Subcutaneous abdominal adipose tissue (tissue), 5 donors: ENCODE results near the gene GALNT6.

Experiments used
- H3K27ac ChIP-seq: one replicate; pipeline ENCODE4 v1.7.0; 2013; ENCODE audit warnings: low read depth, mild to moderate bottlenecking, inconsistent platforms, low read length, moderate library complexity
- H3K27me3 ChIP-seq, 5 donors: one replicate each; pipeline ENCODE4 v1.7.0; 2013; ENCODE audit warnings: low read length in 5 of 5, inconsistent platforms in 1 of 5; ENCODE audit not compliant: control insufficient read depth in 5 of 5, insufficient read depth in 4 of 5
- H3K36me3 ChIP-seq, 5 donors: one replicate each; pipeline ENCODE4 v1.7.0; 2013; ENCODE audit warnings: low read length in 5 of 5; ENCODE audit not compliant: control insufficient read depth in 5 of 5, insufficient read depth in 5 of 5
- H3K4me1 ChIP-seq, 5 donors: one replicate each; pipeline ENCODE4 v1.7.0; 2013; ENCODE audit warnings: low read length in 5 of 5, mild to moderate bottlenecking in 3 of 5, moderate library complexity in 1 of 5; ENCODE audit not compliant: control insufficient read depth in 5 of 5, insufficient read depth in 5 of 5
- H3K4me3 ChIP-seq, 5 donors: one replicate each; pipeline ENCODE4 v1.7.0; 2013; ENCODE audit warnings: low read length in 5 of 5, low read depth in 1 of 5
- H3K9ac ChIP-seq, 5 donors: one replicate each; pipeline ENCODE4 v1.7.0; 2013; ENCODE audit warnings: low read length in 5 of 5, mild to moderate bottlenecking in 4 of 5, moderate library complexity in 3 of 5
- H3K9me3 ChIP-seq, 5 donors: one replicate each; pipeline ENCODE4 v1.7.0; 2013; ENCODE audit warnings: low read length in 5 of 5; ENCODE audit not compliant: control insufficient read depth in 5 of 5
- donor health status: healthy.
- donor health status: healthy.
- donor health status: healthy.
- donor health status: healthy.
- donor health status: healthy.

GALNT6 gene

DNA sequence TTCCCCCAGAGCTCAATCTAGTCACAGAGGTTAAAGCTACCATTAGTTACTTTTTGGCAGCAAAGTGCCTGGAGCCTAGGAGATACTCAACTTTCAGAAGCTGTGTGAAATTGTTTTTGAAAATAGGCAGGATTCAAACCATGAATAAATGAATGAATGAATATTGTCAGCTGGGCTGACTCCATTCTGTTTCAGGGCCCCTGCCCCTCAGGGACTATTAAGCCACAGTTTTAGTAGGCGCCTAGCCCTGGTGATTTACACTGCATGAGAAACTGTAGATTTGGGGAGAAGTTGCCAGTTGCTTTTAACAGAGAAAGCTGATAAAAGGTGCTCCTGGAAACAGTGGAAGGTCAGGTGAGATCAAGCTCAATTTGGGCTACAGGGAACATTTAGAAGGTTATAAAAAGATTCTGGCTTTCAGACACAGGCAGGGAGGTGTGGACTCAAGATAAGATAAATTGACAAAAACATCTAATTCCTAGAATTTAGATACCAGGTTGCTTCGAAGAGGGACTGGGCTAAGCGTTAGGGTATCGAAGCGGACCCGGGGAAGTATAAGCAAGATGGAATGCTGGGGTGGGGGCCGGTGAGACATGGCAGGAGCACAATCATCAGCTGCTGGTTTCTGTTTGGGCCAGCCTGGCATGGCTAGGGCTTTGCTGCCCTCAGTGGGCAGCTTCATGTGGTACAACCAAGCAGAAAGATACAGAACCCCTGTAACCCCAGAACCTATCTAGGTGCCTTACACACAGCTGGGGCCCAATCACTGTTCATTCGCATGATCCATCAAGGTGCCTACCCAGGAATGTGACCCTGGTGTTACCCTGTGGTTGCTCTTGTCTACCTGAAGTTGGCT lies 29.8 kb downstream of the GALNT6 start:
- Histone ChIP-seq H3K4me3 (no peak overlapping the region), H3K36me3 (peaks cover 0 to 17% (median 0%) of the 10 kb centered on the region in 5 donors), H3K4me1 (no peaks in the 10 kb centered on the region), H3K27me3 (no peaks in the 10 kb centered on the region), H3K9me3 (no peaks in the 10 kb centered on the region), H3K27ac (no peak overlapping the region), H3K9ac (no peak overlapping the region)

DNA sequence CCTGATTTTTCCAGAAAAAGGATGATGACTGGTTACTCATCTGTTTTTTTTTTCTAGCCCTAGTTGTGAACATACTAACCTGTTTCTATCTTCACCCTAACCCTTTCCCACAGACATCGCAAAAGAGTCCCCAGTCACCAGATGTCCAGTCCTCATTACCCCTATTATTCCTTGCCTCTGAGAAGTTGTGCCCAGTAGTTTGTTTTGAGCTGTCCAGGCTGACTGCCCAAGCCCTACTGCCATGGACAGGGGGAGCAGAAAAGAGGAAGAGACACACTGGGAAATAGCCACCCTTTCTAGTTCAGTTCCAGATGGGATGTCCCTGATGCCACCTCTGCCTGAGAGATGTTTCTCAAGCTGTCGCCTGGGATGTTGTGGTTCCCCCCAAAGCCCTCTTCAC lies 30.9 kb downstream of the GALNT6 start:
- Histone ChIP-seq H3K36me3 (peaks cover 0 to 17% (median 0%) of the 10 kb centered on the region in 5 donors), H3K4me1 (no peaks in the 10 kb centered on the region)

DNA sequence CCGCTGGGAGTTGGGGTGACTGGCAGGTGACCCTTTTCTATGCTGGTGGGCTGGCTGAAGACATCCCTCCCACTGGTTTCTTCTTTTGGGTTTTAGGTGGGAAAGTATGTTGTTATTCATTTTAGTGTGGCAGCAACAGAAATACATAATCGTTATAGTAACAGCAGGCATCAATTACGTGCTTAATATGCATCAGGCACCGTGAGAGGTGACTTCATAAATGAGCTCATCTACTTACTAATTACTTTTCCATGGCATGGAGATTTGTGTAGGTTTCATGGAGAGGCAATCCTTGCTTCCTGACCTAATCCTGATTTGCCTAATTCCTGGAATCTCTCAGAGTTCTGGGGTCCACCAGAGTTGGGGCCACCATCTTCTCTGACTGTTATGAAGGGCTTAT lies 31.4 kb downstream of the GALNT6 start:
- Histone ChIP-seq H3K4me1 (no peaks in the 10 kb centered on the region), H3K27me3 (no peaks in the 10 kb centered on the region), H3K9me3 (no peaks in the 10 kb centered on the region), H3K27ac (no peak overlapping the region), H3K36me3 (peaks cover 0 to 17% (median 0%) of the 10 kb centered on the region in 5 donors), H3K4me3 (no peak overlapping the region), H3K9ac (no peak overlapping the region)

More for the DNA sequence above, 30.9 kb downstream of the GALNT6 start:
- no peak overlapping the region for H3K9ac ChIP-seq
- no peak overlapping the region for H3K27ac ChIP-seq
- H3K4me3 ChIP-seq = no peak overlapping the region
- no peaks in the 10 kb centered on the region for H3K9me3 ChIP-seq
- no peaks in the 10 kb centered on the region for H3K27me3 ChIP-seq

DNA sequence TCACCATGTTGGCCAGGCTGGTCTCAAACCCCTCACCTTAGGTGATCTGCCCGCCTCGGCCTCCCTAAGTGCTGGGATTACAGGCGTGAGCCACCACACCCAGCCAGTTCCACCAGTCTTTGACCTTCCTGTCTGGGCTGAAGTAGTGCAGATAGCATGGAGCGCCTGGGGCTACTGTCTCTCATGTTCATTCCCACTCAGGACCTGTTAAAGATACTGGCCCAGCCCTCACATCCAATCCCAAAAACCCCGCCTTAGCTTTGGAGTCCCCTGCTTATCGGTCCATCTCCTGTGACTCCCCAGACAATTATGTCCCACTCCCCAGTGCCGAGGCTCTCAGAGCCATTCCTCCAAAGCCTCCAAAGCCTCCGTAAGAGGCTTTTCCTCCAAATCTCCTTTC lies 32.7 kb downstream of the GALNT6 start:
- H3K9me3 ChIP-seq = no peaks in the 10 kb centered on the region
- H3K27me3 ChIP-seq = no peaks in the 10 kb centered on the region
- H3K9ac ChIP-seq = no peak overlapping the region
- no peak overlapping the region for H3K4me3 ChIP-seq
- peaks cover 0 to 15% (median 0%) of the 10 kb centered on the region in 5 donors for H3K36me3 ChIP-seq
- no peak overlapping the region for H3K27ac ChIP-seq
- H3K4me1 ChIP-seq = no peaks in the 10 kb centered on the region

DNA sequence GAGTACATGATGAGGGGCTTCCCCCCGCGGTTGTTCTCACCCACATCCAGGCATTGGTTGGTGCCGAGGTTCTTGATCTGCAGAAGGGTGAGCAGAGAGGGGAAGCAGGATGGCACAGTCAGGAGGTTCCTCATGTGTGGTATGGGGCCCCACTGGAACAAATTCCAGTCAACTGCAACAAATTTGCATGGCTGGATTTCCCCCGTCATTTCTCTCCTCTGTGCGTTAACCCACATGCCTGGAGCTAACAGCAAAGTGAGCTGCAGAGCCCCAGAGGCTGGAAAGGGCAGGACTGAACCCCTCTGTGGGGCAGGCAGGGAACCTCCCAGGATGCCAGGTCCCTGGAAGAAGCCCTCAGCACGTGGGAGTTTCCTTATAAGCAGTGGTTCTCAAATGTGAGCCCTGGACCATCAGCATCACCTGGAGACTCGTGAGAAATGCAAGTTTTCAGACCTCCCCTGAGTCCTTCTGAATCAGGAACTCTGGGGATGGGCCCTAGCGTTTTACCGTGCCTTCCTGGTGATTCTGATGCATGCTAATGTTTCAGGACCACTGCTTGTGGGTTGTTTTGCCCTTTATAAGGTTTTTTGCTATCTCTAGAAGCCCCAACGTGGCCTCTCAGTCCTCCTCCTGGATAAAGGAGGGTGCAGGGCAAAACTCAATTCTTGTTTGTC lies 33.7 kb downstream of the GALNT6 start:
- H3K27ac ChIP-seq = no peak overlapping the region
- H3K36me3 ChIP-seq = peaks cover 0 to 15% (median 0%) of the 10 kb centered on the region in 5 donors
- H3K27me3 ChIP-seq = no peaks in the 10 kb centered on the region
- H3K4me1 ChIP-seq = no peaks in the 10 kb centered on the region
- H3K4me3 ChIP-seq = no peak overlapping the region
- no peaks in the 10 kb centered on the region for H3K9me3 ChIP-seq
- no peak overlapping the region for H3K9ac ChIP-seq

DNA sequence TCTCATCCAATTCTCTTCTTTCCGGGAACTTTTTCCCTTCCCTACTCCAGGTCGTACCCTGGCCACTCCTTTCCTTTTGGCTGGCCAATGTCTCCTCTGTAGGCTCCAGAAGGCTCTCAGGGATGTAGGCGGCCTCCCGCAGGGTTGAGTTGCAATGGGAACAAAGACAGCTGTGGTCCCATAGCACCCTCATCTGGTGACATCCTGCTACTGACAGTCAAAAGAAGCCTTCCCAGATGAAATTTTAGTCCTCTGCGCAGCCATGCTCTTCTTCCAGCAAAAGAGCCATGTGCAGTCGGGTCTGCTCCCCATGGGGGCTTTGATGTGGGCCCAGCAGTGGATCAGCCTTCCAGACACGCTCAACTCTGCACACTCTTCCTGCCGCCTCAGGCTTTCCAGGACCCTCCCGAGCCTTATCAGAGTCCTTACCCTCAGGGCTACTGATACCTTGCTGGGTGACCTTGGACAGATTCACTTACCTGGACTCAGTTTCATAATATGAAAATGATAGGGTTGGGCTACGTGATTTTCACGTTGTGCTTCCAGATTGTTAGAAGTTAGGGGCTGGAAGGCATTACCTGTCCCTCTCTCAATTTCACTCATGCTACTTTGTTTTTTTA lies 39.2 kb downstream of the GALNT6 start:
- Histone ChIP-seq H3K36me3 (peaks cover 0 to 3% (median 0%) of the 10 kb centered on the region in 5 donors), H3K4me1 (no peaks in the 10 kb centered on the region), H3K27me3 (no peaks in the 10 kb centered on the region), H3K4me3 (no peak overlapping the region), H3K27ac (no peak overlapping the region), H3K9ac (no peak overlapping the region), H3K9me3 (no peaks in the 10 kb centered on the region)

DNA sequence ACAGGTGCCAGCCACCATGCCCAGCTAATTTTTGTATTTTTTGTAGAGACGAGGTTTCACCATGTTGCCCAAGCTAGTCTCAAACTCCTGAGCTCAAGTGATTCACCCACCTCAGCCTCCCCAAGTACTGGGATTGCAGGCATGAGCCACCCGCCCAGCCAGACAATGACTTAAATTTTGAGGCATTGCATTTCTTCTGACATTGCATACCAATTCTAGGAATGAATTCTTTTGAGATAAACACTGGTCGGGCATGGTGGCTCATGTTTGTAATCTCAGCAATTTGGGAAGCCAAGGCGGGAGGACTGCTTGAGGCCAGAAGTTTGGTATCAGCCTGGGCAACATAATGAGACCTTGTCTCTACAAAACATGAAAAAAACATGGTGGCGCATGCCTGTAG lies 42.2 kb downstream of the GALNT6 start:
- no peaks in the 10 kb centered on the region for H3K27me3 ChIP-seq

DNA sequence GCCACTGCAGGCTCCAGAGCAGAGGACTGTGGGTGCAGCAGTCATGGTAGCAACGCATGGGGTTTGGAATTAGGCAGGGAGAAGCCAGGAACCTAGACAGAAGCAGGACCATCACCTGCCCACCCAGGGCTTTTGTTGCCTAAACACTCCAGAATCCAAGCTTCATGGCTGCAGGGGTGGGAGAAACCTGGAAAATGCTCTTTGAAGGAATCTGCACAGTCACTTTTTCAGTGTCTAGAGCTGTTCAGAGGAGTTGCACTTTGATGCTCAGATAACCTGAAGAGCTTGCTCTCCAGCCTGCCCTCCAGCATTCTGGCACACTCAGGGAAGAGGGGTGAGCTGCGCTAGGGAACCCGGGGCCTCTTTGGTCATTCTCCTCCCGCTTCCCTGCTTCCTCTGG lies 43.1 kb downstream of the GALNT6 start:
- Histone ChIP-seq H3K36me3 (no peaks in the 10 kb centered on the region), H3K4me3 (no peak overlapping the region), H3K9ac (no peak overlapping the region), H3K9me3 (no peaks in the 10 kb centered on the region), H3K27me3 (no peaks in the 10 kb centered on the region), H3K27ac (no peak overlapping the region), H3K4me1 (no peaks in the 10 kb centered on the region)

More for the DNA sequence above, 42.2 kb downstream of the GALNT6 start:
- H3K4me1 ChIP-seq = no peaks in the 10 kb centered on the region
- H3K36me3 ChIP-seq = no peaks in the 10 kb centered on the region
- H3K4me3 ChIP-seq = no peak overlapping the region
- H3K9me3 ChIP-seq = no peaks in the 10 kb centered on the region
- no peak overlapping the region for H3K9ac ChIP-seq
- no peak overlapping the region for H3K27ac ChIP-seq

DNA sequence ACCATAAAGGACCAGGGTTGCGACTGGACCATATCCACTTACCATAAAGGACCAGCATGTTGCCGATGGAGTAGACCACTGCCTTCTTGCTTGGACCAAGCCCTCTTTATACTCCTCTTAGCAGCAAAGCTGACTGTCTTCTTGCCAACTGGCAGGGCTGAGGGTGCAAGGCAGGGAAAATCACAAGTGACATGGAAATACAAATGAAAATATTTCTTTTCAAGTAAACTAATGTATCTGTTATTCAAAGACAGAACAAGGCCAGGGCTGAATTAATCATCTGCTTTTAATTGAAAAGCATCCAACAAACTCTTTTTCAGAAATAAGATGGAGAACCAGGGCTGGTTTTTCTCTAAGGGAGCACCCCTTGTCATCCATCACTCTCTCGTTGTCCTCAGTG lies 44.6 kb downstream of the GALNT6 start, which contains the start of gene CELA1:
Gene CELA1 (minus strand): TSS at position 99 of the 400 bp plus-strand sequence. CDS start 41 bp downstream, at position 58.
- Histone ChIP-seq H3K4me1 (no peaks in the 10 kb centered on the region), H3K36me3 (no peaks in the 10 kb centered on the region), H3K27ac (no peak within 1 kb of the TSS), H3K27me3 (no peaks in the 10 kb centered on the region), H3K4me3 (no peak within 1 kb of the TSS), H3K9me3 (no peaks in the 10 kb centered on the region), H3K9ac (no peak within 1 kb of the TSS)

DNA sequence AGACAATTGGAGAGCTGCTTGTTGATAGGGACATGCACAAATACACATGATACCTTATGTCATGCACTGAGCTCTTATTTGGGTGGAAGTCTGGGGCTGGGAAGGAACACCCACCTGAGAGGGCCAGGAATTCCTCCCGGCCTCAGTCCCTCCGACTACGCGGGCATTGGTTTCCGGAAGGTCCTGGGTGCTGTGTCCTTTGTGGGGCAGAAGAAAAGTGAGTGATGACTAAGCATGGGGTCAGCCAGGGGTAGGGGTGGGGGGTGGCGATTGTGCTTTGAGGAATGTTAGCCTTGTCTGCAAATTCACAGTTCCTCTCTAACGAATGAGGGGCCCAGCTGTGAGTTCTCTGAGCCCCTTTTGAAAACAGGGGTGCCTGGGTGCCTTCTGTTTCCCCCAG lies 45.5 kb downstream of the GALNT6 start:
- H3K9ac ChIP-seq = no peak overlapping the region
- peaks cover 0 to 6% (median 4%) of the 10 kb centered on the region in 5 donors for H3K4me1 ChIP-seq
- H3K4me3 ChIP-seq = no peak overlapping the region
- no peaks in the 10 kb centered on the region for H3K36me3 ChIP-seq
- H3K27ac ChIP-seq = no peak overlapping the region
- H3K27me3 ChIP-seq = no peaks in the 10 kb centered on the region
- no peaks in the 10 kb centered on the region for H3K9me3 ChIP-seq
